GM19467 (cell line): ENCODE data around the gene CCDC88C.
"Not testable (repeated sequence)": the region's sequence is repeated elsewhere in the genome, so short reads cannot be mapped to it uniquely, and the experiment has no call there.

ENCODE experiments used
- ATAC-seq: cut with Tn5 transposase; IDR thresholded peaks from one replicate; pipeline ENCODE4 v1.9.1; 2021; ENCODE audit warnings: mild to moderate bottlenecking, moderate library complexity; ENCODE audit not compliant: unreplicated experiment

CCDC88C gene

DNA sequence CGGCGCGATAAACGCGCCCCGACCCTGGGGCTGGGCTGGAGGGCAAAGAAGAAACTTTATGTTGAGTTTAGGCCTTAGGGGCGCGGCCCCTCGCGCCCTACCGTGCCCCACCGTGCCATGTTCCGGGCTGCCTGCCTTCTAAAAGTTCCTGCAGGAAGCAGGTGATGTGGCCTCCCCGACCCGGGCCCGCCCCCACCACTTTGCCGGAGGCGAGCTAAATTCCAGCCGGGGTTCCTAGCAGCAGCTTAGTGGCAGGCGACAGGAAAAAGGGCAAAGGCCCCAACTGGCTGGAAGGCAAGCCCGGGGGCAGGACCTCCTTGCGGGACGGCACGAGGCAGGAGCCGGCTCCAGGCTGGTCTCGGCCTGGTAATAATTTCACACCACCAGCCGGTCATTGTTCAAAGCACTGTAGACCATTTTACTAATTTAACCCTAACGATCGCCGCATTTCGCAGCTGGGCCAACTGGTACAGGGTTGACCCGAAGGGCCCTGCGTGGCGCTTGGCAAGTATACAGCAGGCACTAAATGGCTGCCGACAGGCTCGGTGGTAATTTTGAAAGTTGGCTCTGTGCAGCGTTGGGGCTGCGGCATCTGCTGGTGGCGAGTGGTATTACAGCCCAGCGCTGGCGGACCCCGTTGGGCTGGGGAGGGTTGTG lies 895 bp upstream of the CCDC88C start:
- ATAC-seq: no peak

- ATAC-seq: peak; percentile 17
These were observed 365 bp upstream of the CCDC88C start for GRCh38 chr14:91417983-91418386.

DNA sequence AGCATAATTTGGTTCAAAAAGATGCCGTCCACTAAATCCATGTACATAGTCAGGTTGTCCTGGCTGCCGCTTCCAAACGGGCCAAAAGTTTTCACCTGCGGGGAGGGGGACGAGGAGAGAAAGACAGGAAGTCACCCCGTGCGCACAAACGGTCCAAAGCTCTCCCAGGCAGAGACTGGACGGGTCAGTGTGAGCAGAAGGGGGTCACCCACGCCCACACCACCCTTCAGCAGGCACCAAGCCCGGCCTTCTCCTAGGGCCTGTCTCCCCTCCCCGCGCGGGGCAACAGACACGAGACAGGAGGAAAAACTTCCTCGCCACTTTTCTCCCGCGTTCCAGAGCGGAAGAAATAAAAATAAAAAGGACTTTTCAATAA lies 888 bp downstream of the CCDC88C start:
- ATAC-seq: no peak

- peak; percentile 60 for ATAC-seq
These were observed 1.6 kb downstream of the CCDC88C start for GRCh38 chr14:91415794-91416743.

DNA sequence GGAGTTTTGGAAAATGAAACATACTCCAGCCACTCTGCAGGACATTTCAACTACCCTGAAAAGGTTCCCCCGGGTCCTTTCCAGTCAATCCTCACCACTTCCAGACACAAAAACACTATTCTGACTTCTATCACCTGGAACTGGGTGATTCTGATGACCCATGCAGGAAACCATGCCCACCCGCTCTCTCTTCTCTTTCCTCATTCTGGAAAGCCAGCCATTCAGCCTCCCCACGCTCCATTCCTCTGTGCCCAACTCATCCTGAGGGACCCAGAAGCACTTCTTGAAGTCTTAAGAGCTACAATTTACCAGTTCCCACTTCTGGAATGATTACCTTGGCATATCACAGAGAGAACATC lies 3.2 kb downstream of the CCDC88C start:
- no peak for ATAC-seq

DNA sequence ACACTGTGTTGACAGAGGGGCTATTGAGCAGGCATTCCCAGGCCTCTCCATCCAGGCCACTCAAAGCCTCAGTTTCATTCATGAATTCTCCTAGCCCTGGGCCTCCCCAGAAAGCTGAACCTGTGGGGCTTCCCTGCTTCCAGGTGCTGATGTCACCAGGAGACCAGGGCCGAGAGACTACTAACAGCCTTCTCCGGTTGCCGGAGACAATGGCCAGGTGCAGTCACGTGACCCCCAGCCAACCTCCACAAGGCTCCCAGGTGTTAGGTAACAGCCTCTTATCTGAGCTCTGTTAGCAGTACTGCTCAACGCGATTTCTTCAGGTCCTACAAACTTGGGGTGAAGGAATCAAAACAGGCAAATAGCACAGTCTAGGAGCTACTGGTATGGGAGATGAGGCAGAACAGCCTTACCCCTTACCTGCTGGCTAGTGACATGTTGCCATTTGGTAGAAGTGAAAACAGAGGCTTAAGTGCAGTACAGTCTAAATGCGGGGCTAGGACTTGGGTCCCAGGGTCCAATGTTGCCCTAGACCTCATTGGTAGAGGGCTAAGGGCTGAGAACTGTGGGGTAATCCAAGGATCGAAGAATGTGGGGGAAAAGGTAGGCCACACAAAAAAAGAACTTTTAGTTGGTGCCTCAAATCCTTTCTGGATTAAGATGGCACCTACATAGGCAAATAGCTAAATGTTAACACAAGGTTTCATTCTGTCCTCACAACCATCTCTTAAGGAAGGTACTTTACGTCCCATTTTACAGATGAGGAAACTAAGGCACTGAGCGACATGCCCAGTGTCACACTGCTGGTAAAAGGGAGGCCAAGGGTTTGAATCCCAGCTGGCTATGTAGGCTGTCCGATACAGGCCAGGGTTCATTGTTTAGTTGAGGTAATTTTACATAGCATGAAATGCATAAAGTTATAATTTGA lies 3.8 kb downstream of the CCDC88C start:
- no peak for ATAC-seq

DNA sequence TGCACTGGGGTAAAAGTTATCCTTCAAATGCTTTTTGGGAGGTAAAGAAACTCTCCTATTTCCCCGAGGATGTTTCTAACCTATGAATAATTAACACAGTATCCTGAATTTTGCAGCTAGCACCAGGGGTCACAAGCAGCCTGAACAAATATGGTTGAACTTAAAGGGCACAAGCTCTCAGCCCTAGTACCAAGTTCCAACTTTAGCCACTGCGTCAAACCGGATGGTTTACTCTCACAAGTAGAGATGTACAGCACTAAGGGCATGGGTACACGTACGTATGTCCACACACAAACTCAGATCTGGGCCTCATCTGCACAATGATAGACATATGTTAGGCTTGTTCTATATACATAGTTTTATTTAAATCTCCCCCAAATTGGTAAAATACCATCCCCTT lies 4.7 kb downstream of the CCDC88C start:
- ATAC-seq: no peak

DNA sequence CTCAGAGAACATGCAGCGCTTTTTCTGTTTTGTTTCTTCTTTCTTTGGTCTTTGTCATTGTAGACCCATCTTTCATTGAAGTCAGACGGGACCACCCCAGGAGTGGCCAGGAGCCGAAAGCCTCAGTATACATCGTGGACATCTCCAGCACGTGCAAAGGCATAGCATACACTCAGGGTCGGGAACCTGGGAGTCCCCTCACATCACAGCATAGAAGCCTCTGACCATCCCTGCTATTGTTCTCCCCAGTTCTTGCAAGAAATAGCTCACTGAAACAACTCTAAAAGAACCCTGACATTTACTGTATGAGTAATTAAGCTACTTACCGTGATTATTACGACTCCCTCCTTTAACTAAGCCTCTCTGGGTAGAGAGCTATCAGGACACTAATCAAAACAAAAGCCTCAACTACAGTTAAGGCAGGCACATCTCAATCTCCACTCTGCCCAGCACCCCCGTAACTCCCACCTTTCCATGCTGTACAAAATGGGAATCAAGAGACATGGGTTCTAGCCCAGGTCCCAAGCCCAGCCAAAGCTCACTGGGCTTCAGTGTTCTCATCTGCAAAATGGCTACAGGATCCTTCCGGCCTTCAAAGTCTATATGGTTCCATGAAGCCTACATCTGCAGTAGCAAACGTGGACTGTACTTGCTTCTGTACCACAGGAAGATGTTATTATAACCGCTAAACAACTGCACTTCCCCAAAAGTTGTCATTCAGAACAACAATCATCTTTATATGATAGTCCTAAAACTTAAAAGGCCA lies 6.7 kb downstream of the CCDC88C start:
- ATAC-seq: no peak

DNA sequence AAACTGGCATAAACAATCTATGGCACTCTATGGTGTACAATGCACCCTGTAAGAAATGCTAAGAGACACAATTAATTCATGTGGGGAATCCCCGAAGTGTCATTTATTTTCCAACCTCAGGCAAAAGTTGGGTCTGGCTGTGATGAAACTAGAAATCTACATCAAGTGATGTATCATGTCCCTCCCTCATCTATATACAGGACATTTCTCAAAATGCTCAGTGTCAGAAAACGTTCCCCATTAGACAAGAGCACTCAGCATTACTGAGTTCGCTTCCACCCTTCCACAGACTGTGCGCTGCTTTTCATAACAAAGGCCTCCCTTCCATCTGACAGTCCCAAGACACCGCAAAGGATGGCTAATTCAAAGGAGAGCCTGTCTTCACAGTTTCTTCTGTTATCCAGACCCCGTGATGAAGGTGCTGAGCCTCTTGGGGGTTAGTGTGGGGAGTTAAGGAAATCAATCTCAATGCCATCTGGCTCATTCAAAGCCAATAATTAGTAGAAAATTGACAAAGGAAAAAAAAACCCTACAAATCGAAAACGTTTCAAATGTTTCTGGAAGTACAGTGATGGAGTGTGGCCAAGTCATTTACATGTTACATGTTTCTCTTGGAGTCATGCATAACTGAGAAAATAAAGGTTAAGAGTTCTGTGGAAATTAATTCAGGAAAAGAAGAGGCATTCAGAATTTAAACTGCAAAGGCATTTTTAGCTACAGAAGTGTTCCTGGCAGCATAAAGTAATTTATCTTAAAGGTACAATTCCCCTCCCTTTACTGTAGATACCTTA lies 7.5 kb downstream of the CCDC88C start:
- no peak for ATAC-seq

DNA sequence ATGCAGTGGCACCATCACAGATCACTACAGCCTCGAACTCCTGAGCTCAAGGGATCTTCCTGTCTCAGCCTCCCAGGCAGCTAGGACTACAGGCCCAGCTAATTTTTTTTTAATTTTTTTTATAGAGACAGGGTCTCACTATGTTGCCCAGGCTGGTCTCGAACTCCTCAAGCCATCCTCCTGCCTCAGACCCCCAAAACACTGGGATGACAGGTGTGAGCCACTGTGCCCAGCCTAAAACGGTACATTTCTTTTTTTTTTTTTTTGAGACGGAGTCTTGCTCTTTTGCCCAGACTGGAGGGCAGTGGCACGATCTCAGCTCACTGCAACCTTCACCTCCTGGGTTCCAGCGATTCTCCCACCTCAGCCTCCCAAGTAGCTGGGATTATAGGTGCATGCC lies 8.4 kb downstream of the CCDC88C start:
- ATAC-seq: not testable (repeated sequence)

DNA sequence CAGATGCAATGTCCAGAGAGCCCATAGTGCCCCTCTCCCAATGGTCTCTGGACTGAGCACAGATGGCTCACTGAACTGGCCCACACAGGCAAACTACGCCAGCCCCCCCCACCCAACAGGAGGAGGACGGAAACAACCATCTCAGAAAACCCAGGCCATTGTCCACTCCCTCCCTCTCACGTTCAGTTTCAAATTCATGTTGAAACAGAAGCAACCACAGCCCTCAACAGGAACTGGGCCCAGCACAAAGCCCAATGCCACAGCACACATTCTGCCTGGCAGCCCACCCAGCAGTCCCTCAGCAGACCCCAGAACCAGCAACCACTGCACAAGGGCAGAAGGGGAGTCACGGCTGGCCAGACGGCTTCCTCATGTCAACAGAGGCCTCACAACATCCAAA lies 10.6 kb downstream of the CCDC88C start:
- no peak for ATAC-seq

GRCh38 chr14:91406451-91406850 lies 11.2 kb downstream of the CCDC88C start:
- no peak for ATAC-seq

DNA sequence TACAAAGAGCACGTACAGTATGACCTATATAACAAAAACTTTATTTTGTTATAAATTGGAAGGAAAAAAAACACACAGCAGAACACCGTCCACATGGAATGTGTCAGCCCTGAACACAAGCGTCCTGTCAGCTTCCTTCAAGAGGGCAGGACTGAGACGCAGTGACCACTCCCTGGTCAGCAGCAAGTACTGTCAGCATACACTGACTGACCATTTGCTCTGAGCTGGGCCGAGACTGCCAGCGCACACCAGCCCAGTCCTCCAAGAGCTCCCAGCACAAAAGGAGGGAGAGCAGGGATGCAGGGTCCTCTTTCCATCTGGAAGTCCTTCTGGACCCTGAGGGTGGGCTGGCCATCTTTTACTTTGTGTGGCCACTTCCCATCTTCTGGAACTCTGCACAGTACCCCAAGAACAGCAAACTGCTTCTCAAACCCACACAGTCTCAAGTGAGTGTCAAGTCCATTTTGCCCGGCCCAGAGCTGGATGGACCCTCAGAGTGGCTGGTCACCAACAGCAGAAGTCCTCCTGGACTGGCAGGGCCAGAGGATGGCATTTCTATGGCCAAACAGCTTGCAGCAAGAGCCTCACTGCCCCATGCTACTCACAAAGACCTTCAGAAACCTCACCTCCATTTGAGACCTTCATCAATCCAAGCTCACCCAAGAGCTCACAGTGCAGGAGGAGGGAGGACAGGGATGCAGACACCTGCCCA lies 11.7 kb downstream of the CCDC88C start:
- no peak for ATAC-seq

- no peak for ATAC-seq
These were observed 12.3 kb downstream of the CCDC88C start for GRCh38 chr14:91405241-91405721.

DNA sequence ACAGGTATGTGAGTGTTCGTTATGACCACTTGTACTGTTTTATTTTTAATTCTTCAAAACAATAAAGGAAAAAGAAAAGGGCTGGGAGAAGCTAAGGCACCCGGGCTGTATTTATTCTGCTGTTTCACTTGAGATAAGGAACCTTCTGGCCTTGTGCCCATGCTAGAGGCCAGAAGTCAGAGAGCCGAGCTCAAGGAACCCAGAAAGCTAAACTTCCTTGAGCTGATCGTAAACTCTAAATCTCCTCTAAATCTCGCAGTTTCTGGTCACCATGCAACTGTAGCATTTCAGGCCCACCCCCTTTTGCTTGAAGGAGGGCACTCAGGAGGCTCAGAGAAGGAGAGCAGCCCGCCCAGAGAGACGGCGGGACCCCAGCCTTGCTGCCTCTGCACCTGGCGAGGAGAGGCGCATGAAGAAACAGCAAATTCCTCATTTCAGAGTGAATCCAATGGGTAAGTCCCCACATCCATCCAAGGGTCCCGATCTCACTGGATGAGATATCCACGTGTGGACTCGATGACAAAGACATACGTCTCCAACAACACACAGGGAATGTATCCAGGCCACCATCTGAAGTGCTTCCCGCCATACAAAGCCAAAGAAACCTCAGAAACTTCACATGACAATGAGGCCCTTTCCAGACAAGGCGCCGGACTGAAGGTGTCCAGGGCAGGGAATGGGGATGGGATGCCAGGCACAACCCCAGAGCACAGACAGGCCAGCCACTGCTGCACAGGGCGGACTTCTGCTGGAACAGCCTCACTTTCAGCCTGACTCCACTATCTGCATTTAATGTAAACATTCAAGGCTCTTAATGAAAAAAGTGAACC lies 14.6 kb downstream of the CCDC88C start:
- ATAC-seq: no peak

DNA sequence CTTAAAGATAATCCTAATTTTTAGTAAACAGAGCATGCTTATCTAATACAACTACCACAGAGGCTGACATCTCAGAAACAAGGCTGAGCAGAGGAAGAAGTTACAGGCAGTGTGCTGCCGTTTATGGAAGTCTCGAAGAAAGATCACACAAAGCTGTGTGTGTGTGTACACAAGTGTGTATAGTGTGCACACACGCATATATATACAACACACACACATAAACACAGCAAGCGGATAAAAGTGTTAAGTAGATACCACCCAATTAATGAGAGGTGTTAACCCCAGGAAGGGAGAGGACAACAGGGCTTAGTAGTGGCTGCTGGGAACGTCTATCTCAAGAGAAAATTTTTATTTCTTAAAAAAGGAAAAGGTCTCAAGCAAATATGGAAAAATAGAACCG lies 15.3 kb downstream of the CCDC88C start:
- ATAC-seq: no peak

DNA sequence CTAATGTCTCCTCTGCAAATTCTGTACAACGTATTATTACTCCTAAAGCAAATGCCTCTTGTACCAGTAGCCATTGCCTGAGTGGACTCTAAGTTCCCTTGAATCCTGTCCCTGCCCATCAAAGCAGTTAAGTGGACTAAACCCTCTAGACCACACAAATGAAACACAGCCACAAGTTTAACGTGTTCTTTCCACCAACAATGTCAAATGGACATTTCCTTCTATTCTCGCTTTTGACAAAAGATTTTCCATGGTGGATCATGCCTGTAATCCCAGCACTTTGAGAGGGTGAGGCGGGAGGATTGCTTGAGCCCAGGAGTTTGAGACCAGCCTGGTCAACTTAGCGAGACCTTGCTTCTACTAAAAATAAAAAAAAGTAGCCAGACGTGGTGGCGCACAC lies 15.9 kb downstream of the CCDC88C start:
- ATAC-seq: no peak

GRCh38 chr14:91400696-91401095 lies 16.9 kb downstream of the CCDC88C start:
- ATAC-seq: no peak
